Superior temporal gyrus (tissue), 1 donor: ENCODE data around the gene BCL7B.
"Not testable (repeated sequence)": the region's sequence is repeated elsewhere in the genome, so short reads cannot be mapped to it uniquely, and the experiment has no call there.

Experiments
- DNase-seq: peaks from one replicate; pipeline ENCODE4 v3.0.0-alpha.2; 2016; ENCODE audit errors: extremely low spot score

BCL7B gene

DNA sequence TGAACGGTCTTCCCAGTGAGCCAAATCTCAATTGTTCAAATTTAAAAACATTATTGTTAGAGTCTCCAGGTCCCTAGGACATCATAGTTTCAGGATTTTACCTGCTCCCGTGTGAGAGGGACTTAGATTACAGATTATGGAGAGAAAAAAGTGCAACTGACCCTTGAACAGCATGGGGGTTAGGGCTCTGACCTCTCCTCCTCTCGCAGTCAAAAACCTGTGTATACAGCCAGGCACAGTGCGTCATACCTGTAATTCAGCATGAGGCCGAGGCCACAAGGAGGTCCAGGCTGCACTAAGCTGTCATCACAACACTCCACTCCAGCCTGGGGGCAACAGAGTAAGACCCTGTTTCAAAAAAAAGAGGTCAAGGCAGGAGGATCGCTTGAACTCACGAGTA lies 60.9 kb downstream of the BCL7B start:
- no peak for DNase-seq

DNA sequence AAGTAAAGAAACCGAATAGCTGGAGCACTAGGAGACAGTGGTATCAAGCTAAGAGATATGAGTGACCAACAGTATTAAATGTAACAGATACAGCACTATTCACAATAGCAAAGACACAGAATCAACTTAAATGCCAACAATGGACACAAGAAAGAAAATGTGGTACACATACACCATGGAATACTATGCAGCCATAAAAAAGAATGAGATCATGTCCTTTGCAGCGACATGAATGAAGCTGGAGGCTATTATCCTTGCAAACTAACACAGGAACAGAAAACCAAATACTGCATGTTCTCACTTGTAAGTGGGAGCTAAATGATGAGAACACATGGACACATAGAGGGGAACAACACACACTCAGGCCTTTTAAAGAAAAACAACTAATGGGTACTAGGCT lies 62.0 kb downstream of the BCL7B start:
- not testable (repeated sequence) for DNase-seq

DNA sequence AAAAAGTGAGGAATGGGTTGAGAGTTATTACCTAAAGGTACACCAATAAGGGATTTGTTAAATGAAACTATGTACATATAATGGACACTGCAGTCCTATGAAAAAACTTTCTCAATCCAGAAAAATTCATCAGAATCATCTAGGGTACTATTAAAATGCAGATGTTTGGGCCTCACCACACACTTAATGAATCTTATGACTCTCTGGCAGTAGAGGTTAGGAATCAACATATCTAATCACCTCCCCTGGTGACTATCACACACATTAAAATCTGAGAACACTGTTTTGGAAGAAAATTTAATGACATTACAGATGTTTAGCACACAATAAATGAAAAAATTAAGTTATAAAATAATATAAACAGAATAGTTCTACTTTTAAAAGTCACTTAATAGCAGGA lies 67.5 kb downstream of the BCL7B start:
- DNase-seq = no peak

DNA sequence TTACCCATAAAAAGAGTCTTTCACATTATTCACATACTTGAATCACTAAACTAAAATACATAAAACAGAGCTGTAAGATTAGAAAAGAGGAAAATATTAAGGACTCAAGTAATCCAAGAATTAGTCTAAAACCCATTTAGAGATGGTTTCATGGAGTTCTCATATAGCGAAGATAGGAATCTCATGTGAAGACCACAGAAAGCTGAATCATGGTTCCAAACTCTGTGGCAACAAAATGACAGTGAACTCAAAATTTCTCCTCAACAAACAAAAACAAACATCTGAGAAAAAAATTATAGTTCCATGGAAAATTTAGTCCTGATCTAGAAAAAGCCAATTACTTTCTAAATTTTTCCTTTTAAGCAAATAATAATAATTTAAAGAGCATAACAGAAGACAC lies 70.0 kb downstream of the BCL7B start:
- DNase-seq = no peak
